Measurements from ENCODE around the gene BZW2.
"Not testable (repeated sequence)": the region's sequence is repeated elsewhere in the genome, so short reads cannot be mapped to it uniquely, and the experiment has no call there.

BZW2 gene

GRCh38 chr7:16675277-16675676 is 29.3 kb downstream of the BZW2 start:
- Histone ChIP-seq H3K9me3 (ENCODE audit: severe bottlenecking) (no peaks in the 10 kb centered on the region), H3K4me3 (ENCODE audit: severe bottlenecking) (no peak overlapping the region), H3K27me3 (ENCODE audit: insufficient read depth, poor library complexity, severe bottlenecking) (no peaks in the 10 kb centered on the region), H3K36me3 (ENCODE audit: low read depth) (peaks cover 66% of the 10 kb centered on the region), H3K27ac (ENCODE audit: poor library complexity, severe bottlenecking) (no peak overlapping the region), H3K4me1 (ENCODE audit: insufficient read depth, poor library complexity, severe bottlenecking) (peaks cover 8% of the 10 kb centered on the region)
- DNase-seq (ENCODE audit: low spot score), result no peak
- no peak for ATAC-seq (ENCODE audit: low read depth)
- TF ChIP-seq CTCF (IDR thresholded peaks at IDR 0.05; ENCODE audit: poor library complexity, severe bottlenecking), result no peak

GRCh38 chr7:16677978-16678494 is 32.1 kb downstream of the BZW2 start:
- no peaks in the 10 kb centered on the region for H3K9me3 ChIP-seq (ENCODE audit: severe bottlenecking)
- H3K4me3 ChIP-seq (ENCODE audit: severe bottlenecking), result no peak overlapping the region
- no peak for DNase-seq (ENCODE audit: low spot score)
- TF ChIP-seq CTCF (IDR thresholded peaks at IDR 0.05; ENCODE audit: poor library complexity, severe bottlenecking), result no peak
- H3K4me1 ChIP-seq (ENCODE audit: insufficient read depth, poor library complexity, severe bottlenecking), result peaks cover 8% of the 10 kb centered on the region
- ATAC-seq (ENCODE audit: low read depth), result no peak
- no peaks in the 10 kb centered on the region for H3K27me3 ChIP-seq (ENCODE audit: insufficient read depth, poor library complexity, severe bottlenecking)
- peaks cover 86% of the 10 kb centered on the region for H3K36me3 ChIP-seq (ENCODE audit: low read depth)
- no peak overlapping the region for H3K27ac ChIP-seq (ENCODE audit: poor library complexity, severe bottlenecking)

- H3K9me3 ChIP-seq (ENCODE audit: severe bottlenecking); ATAC-seq (ENCODE audit: low read depth); H3K27ac ChIP-seq (ENCODE audit: poor library complexity, severe bottlenecking); H3K4me3 ChIP-seq (ENCODE audit: severe bottlenecking); H3K4me1 ChIP-seq (ENCODE audit: insufficient read depth, poor library complexity, severe bottlenecking); DNase-seq (ENCODE audit: low spot score); H3K27me3 ChIP-seq (ENCODE audit: insufficient read depth, poor library complexity, severe bottlenecking): not testable (repeated sequence)
- H3K36me3 ChIP-seq (ENCODE audit: low read depth), result peaks cover 86% of the 10 kb centered on the region
Measured at GRCh38 chr7:16678645-16679566, 32.9 kb downstream of the BZW2 start.

GRCh38 chr7:16684935-16685334 is 39.0 kb downstream of the BZW2 start:
- no peak for DNase-seq (ENCODE audit: low spot score)
- no peak overlapping the region for H3K27ac ChIP-seq (ENCODE audit: poor library complexity, severe bottlenecking)
- no peak overlapping the region for H3K4me3 ChIP-seq (ENCODE audit: severe bottlenecking)
- TF ChIP-seq CTCF (IDR thresholded peaks at IDR 0.05; ENCODE audit: poor library complexity, severe bottlenecking), result no peak
- H3K9me3 ChIP-seq (ENCODE audit: severe bottlenecking), result no peaks in the 10 kb centered on the region
- peaks cover 74% of the 10 kb centered on the region for H3K36me3 ChIP-seq (ENCODE audit: low read depth)
- ATAC-seq (ENCODE audit: low read depth), result no peak
- no peaks in the 10 kb centered on the region for H3K27me3 ChIP-seq (ENCODE audit: insufficient read depth, poor library complexity, severe bottlenecking)
- H3K4me1 ChIP-seq (ENCODE audit: insufficient read depth, poor library complexity, severe bottlenecking), result no peaks in the 10 kb centered on the region

GRCh38 chr7:16685535-16685934 is 39.6 kb downstream of the BZW2 start:
- no peak for ATAC-seq (ENCODE audit: low read depth)
- Histone ChIP-seq H3K4me1 (ENCODE audit: insufficient read depth, poor library complexity, severe bottlenecking) (no peaks in the 10 kb centered on the region), H3K9me3 (ENCODE audit: severe bottlenecking) (no peaks in the 10 kb centered on the region), H3K27ac (ENCODE audit: poor library complexity, severe bottlenecking) (no peak overlapping the region), H3K36me3 (ENCODE audit: low read depth) (peaks cover 73% of the 10 kb centered on the region), H3K27me3 (ENCODE audit: insufficient read depth, poor library complexity, severe bottlenecking) (no peaks in the 10 kb centered on the region), H3K4me3 (ENCODE audit: severe bottlenecking) (no peak overlapping the region)
- no peak for TF ChIP-seq CTCF (IDR thresholded peaks at IDR 0.05; ENCODE audit: poor library complexity, severe bottlenecking)
- no peak for DNase-seq (ENCODE audit: low spot score)
